ENCODE measurements around the gene PI4K2A.

DNA sequence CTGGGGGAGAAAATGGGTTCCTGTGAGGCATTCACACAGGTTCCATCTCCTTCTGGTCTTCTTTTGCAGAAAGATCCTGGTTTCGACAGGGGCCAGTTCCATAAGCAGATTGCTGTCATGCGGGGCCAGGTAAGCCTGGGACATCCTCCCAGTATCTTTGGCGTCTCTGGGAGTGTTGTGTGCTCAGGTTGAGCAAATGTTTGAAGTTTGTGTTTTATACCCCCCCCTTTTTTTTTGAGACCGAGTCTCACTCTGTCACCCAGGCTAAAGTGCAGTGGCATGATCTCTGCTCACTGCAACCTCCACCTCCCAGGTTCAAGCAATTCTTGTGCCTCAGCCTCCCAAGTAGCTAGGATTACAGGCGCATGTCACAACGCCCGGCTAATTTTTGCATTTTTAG, 26.5 kb downstream of the PI4K2A start:
- TF ChIP-seq, protein P1, sequence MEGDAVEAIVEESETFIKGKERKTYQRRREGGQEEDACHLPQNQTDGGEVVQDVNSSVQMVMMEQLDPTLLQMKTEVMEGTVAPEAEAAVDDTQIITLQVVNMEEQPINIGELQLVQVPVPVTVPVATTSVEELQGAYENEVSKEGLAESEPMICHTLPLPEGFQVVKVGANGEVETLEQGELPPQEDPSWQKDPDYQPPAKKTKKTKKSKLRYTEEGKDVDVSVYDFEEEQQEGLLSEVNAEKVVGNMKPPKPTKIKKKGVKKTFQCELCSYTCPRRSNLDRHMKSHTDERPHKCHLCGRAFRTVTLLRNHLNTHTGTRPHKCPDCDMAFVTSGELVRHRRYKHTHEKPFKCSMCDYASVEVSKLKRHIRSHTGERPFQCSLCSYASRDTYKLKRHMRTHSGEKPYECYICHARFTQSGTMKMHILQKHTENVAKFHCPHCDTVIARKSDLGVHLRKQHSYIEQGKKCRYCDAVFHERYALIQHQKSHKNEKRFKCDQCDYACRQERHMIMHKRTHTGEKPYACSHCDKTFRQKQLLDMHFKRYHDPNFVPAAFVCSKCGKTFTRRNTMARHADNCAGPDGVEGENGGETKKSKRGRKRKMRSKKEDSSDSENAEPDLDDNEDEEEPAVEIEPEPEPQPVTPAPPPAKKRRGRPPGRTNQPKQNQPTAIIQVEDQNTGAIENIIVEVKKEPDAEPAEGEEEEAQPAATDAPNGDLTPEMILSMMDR (IDR thresholded peaks at IDR 0.05) = no peak
- no peak for TF ChIP-seq POLR2A (IDR thresholded peaks at IDR 0.05)
